Smooth muscle cell (in vitro differentiated cells): ENCODE data around the gene LARGE1. TPM values are rescaled to one million over a fixed set of nuclear protein-coding genes. Genes with fewer than 3 reads are reported as not detected.

Experiments used
- DNase-seq: peaks from one replicate; lab custom pipeline; 2025; ENCODE audit not compliant: unreplicated experiment; lab: John Stamatoyannopoulos, UW
- H2AFZ ChIP-seq: fragments of 200-600 bp; sonication (generic); 2 replicates; pipeline ENCODE4 v1.6.0; 2016; ENCODE audit warnings: antibody characterized with exemption, low read depth, mild to moderate bottlenecking
- H3F3A ChIP-seq: fragments of 200-600 bp; sonication (generic); 2 replicates; pipeline ENCODE4 v1.6.0; 2017; ENCODE audit warnings: antibody characterized with exemption, low read depth
- H3K27ac ChIP-seq: fragments of 200-600 bp; sonication (generic); 2 replicates; pipeline ENCODE4 v1.5.1; 2016; ENCODE audit warnings: low read depth, mild to moderate bottlenecking
- H3K27me3 ChIP-seq: fragments of 200-600 bp; sonication (generic); 2 replicates; pipeline ENCODE4 v1.6.1; 2016; ENCODE audit warnings: low read depth, mild to moderate bottlenecking
- H3K36me3 ChIP-seq: fragments of 200-600 bp; sonication (generic); 2 replicates; pipeline ENCODE4 v1.5.1; 2016; ENCODE audit warnings: low read depth
- H3K4me1 ChIP-seq: fragments of 200-600 bp; sonication (generic); 2 replicates; pipeline ENCODE4 v1.5.1; 2016; ENCODE audit warnings: low read depth
- H3K4me2 ChIP-seq: fragments of 200-600 bp; sonication (generic); 2 replicates; pipeline ENCODE4 v1.6.0; 2016; ENCODE audit warnings: mild to moderate bottlenecking
- H3K4me3 ChIP-seq: fragments of 200-600 bp; sonication (generic); 2 replicates; pipeline ENCODE4 v1.5.1; 2016; ENCODE audit warnings: mild to moderate bottlenecking
- H3K79me2 ChIP-seq: fragments of 200-600 bp; sonication (generic); 2 replicates; pipeline ENCODE4 v1.6.0; 2016; ENCODE audit warnings: low read depth, mild to moderate bottlenecking
- H3K9ac ChIP-seq: fragments of 200-600 bp; sonication (generic); 2 replicates; pipeline ENCODE4 v1.6.0; 2016; ENCODE audit warnings: low read depth
- H3K9me3 ChIP-seq: fragments of 200-600 bp; sonication (generic); replicated peaks from 2 replicates; pipeline ENCODE4 v1.5.1; 2016; ENCODE audit warnings: low read depth
- H4K20me1 ChIP-seq: fragments of 200-600 bp; sonication (generic); 2 replicates; pipeline ENCODE4 v1.6.0; 2016; ENCODE audit warnings: low read depth
- CTCF ChIP-seq: fragments of 200-600 bp; sonication (generic); IDR thresholded peaks from 2 replicates; pipeline ENCODE4 v1.5.1; 2017; ENCODE audit warnings: borderline replicate concordance, mild to moderate bottlenecking, antibody characterized with exemption; ENCODE audit not compliant: insufficient read depth, poor library complexity, severe bottlenecking
- WGBS: methylation state at CpG from one replicate; pipeline ENCODE4 v1.1.7; 2016; ENCODE audit warnings: low lambda C conversion rate; 5-methylcytosine and 5-hydroxymethylcytosine counted together
- polyA plus RNA-seq: library from polyadenylated mRNA; unstranded; fragments of >200 nt; fragmentation: Nextera tagmentation; extraction: Ambion mirVana; gene quantifications from 2 replicates; pipeline ENCODE4 v1.2.1, GENCODE V29; 2016
- total RNA-seq: library from RNA; depleted of rRNA; stranded (reverse); fragments of >200 nt; gene quantifications from 2 replicates; pipeline ENCODE4 v1.2.3, GENCODE V29; 2014

Gene LARGE1
- total and polyA plus RNA-seq, 2 experiments from 2014 or later = 11.9 to 18.0 TPM

DNA sequence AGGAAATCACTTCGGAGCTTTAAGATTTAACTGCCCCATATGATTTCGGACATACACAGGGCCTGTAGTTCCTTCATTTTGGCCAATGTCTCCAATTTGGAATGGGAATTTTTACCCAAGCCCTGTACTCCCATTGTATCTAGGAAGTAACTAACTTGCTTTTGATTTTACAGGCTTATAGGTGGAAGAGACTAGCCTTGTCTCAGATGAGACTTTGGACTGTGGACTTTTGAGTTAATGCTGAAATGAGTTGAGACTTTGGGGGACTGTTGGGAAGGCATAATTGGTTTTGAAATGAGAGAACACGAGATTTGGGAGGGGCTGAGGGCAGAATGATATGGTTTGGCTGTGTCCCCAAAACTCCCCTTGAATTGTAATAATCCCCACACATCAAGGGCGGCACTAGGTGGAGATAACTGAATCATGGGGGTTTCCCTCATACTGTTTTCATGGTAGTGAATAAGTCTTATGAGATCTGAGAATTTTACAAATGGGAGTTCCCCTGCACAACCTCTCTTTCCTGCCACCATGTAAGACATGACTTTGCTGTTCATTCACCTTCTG, 130.5 kb downstream of the LARGE1 start:
- no peak overlapping the region for H2AFZ ChIP-seq
- no peak for DNase-seq
- TF ChIP-seq CTCF = no peak
- peaks cover 6% of the 10 kb centered on the region for H4K20me1 ChIP-seq
- peaks cover 5% of the 10 kb centered on the region for H3K79me2 ChIP-seq
- no peak overlapping the region for H3K4me2 ChIP-seq
- H3K4me1 ChIP-seq = peaks cover 11% of the 10 kb centered on the region
- no peaks in the 10 kb centered on the region for H3F3A ChIP-seq
- WGBS = 95% methylated on average over 4 of the region's 4 CpGs
- no peak overlapping the region for H3K9ac ChIP-seq
- no peaks in the 10 kb centered on the region for H3K9me3 ChIP-seq
- no peaks in the 10 kb centered on the region for H3K36me3 ChIP-seq
- H3K27me3 ChIP-seq = no peaks in the 10 kb centered on the region
- no peak overlapping the region for H3K4me3 ChIP-seq
- H3K27ac ChIP-seq = no peak overlapping the region

- Histone ChIP-seq H3K4me3 (no peak overlapping the region), H2AFZ (no peak overlapping the region), H3K36me3 (no peaks in the 10 kb centered on the region), H4K20me1 (peaks cover 6% of the 10 kb centered on the region), H3K79me2 (peaks cover 5% of the 10 kb centered on the region), H3K4me1 (peaks cover 11% of the 10 kb centered on the region), H3K27ac (no peak overlapping the region), H3K9ac (no peak overlapping the region), H3K4me2 (no peak overlapping the region), H3K27me3 (no peaks in the 10 kb centered on the region), H3F3A (no peaks in the 10 kb centered on the region), H3K9me3 (no peaks in the 10 kb centered on the region)
- no peak for DNase-seq
- no peak for TF ChIP-seq CTCF
- 97% methylated on average over 3 of the region's 3 CpGs for WGBS
Measured at GRCh38 chr22:33788927-33789326, 131.3 kb downstream of the LARGE1 start.

GRCh38 chr22:33787645-33788456, 132.4 kb downstream of the LARGE1 start:
- no peak overlapping the region for H3K4me3 ChIP-seq
- no peak for DNase-seq
- peaks cover 5% of the 10 kb centered on the region for H3K79me2 ChIP-seq
- H4K20me1 ChIP-seq = no peaks in the 10 kb centered on the region
- 99% methylated on average over 4 of the region's 4 CpGs for WGBS
- peaks cover 4% of the 10 kb centered on the region for H3K4me1 ChIP-seq
- no peak for TF ChIP-seq CTCF
- no peak overlapping the region for H2AFZ ChIP-seq
- H3K36me3 ChIP-seq = no peaks in the 10 kb centered on the region
- no peak overlapping the region for H3K9ac ChIP-seq
- no peak overlapping the region for H3K27ac ChIP-seq
- H3K4me2 ChIP-seq = no peak overlapping the region
- H3K27me3 ChIP-seq = no peaks in the 10 kb centered on the region
- no peaks in the 10 kb centered on the region for H3F3A ChIP-seq
- no peaks in the 10 kb centered on the region for H3K9me3 ChIP-seq
